H1 (cell line): ENCODE measurements around the gene MRPL55. TPM values are rescaled to one million over a fixed set of nuclear protein-coding genes. Genes with fewer than 3 reads are reported as not detected.

Experiments
- CBX5 ChIP-seq: fragments of 300-800, 300-1000 bp; sonication (generic); IDR thresholded peaks from 2 replicates; pipeline ENCODE4 v1.7.1; 2016; ENCODE audit warnings: antibody characterized with exemption, low read length, low read depth
- CHD2 ChIP-seq: IDR thresholded peaks from 2 replicates; pipeline ENCODE4 v1.6.1; 2012; ENCODE audit warnings: low read length, improper control_type of control experiment
- E2F6 ChIP-seq: IDR thresholded peaks from 2 replicates; pipeline ENCODE4 v1.6.1; 2012; ENCODE audit warnings: inconsistent platforms
- EGR1 ChIP-seq: IDR thresholded peaks from 2 replicates; pipeline ENCODE4 v1.6.1; 2011; ENCODE audit warnings: low read depth, low read length, borderline replicate concordance
- MAFK ChIP-seq: IDR thresholded peaks from 2 replicates; pipeline ENCODE4 v1.6.1; 2012; ENCODE audit warnings: low read depth, mild to moderate bottlenecking, improper control_type of control experiment, low read length
- NRF1 ChIP-seq: IDR thresholded peaks from 2 replicates; pipeline ENCODE4 v1.6.1; 2011; ENCODE audit warnings: mild to moderate bottlenecking, low read depth, low read length, improper control_type of control experiment
- PHF8 ChIP-seq: fragments of 200-600 bp; sonication (generic); conservative IDR thresholded peaks from 2 replicates; pipeline ENCODE4 v1.7.1; 2012; ENCODE audit warnings: low read depth, mild to moderate bottlenecking, inconsistent platforms, low read length, moderate library complexity
- polyA plus RNA-seq, 7 experiments: library from polyadenylated mRNA; depleted of rRNA in 3 of 7; stranded (reverse) in 5 of 7; unstranded in 2 of 7; fragments of >200 nt in 5 of 7; fragments of 200-250 nt in 2 of 7; gene quantifications; 1 replicate in 5 of 7; 2 replicates in 1 of 7; 4 replicates in 1 of 7; pipeline versions ENCODE4 v1.2.1 to v1.2.3, GENCODE V29; 2011 to 2013; ENCODE audit warnings: missing spikeins in 2 of 7, mixed read lengths in 2 of 7
- total RNA-seq: library from RNA; stranded (reverse); fragmentation: NEBNext Ultra II Directional; extraction: Animal tissue kit (Norgen Biotek cat#: 25700); gene quantifications from 2 replicates; pipeline ENCODE4 v1.2.1, GENCODE V29; 2021

The MRPL55 gene
- total and polyA plus RNA-seq, 2 of the 8 experiments (the other 6 are each of a cell fraction or from before 2014, with no cell fraction given), result 59.0 to 244 TPM

GRCh38 chr1:228058949-228059633, 50.0 kb downstream of the MRPL55 start (continued):
- 0 out of 2 replicates have a peak, but pooled peaks have one; percentile 21 for TF ChIP-seq PHF8
- peak; percentile 54; the same call in 1 of the 2 replicates for TF ChIP-seq E2F6
- no peak for TF ChIP-seq CBX5
- no peak for TF ChIP-seq EGR1
- no peak for TF ChIP-seq MAFK
- no peak for TF ChIP-seq NRF1
- no peak for TF ChIP-seq CHD2
